GM23338 (cell line): ENCODE measurements around the gene TTF1. TPM values are rescaled to one million over a fixed set of nuclear protein-coding genes. Genes with fewer than 3 reads are reported as not detected.

ENCODE experiments used
- ATAC-seq: fragments of 200-7000 bp; cut with Tn5 transposase; 3 replicates; pipeline ENCODE4 v1.9.1; 2020
- DNase-seq: peaks from one replicate; pipeline ENCODE4 v3.0.0-alpha.2; 2015; ENCODE audit warnings: low spot score
- H2AFZ ChIP-seq: fragments of 200-600 bp; sonication (generic); 2 replicates; pipeline ENCODE4 v1.8.0; 2016; ENCODE audit warnings: antibody characterized with exemption, mild to moderate bottlenecking, moderate library complexity
- H3F3A ChIP-seq: fragments of 200-600 bp; sonication (generic); replicated peaks from 2 replicates; pipeline ENCODE4 v1.8.0; 2017; ENCODE audit warnings: antibody characterized with exemption, mixed run types, low read depth
- H3K27ac ChIP-seq: fragments of 200-600 bp; sonication (generic); 2 replicates; pipeline ENCODE4 v1.6.1; 2016; ENCODE audit warnings: low read depth
- H3K27me3 ChIP-seq: fragments of 200-600 bp; sonication (generic); 2 replicates; pipeline ENCODE4 v1.8.0; 2016; ENCODE audit warnings: mild to moderate bottlenecking, mixed run types, moderate library complexity; ENCODE audit not compliant: insufficient read depth
- H3K36me3 ChIP-seq: fragments of 200-600 bp; sonication (generic); 2 replicates; pipeline ENCODE4 v1.8.0; 2016; ENCODE audit warnings: mild to moderate bottlenecking; ENCODE audit not compliant: insufficient read depth
- H3K4me1 ChIP-seq: fragments of 200-600 bp; sonication (generic); 2 replicates; pipeline ENCODE4 v1.8.0; 2016; ENCODE audit warnings: mild to moderate bottlenecking, moderate library complexity; ENCODE audit not compliant: insufficient read depth
- H3K4me2 ChIP-seq: fragments of 200-600 bp; sonication (generic); 2 replicates; pipeline ENCODE4 v1.7.1; 2017; ENCODE audit warnings: mixed run types
- H3K4me3 ChIP-seq: fragments of 200-600 bp; sonication (generic); 2 replicates; pipeline ENCODE4 v1.6.1; 2016; ENCODE audit warnings: mixed run types
- H3K79me2 ChIP-seq: fragments of 200-600 bp; sonication (generic); replicated peaks from 2 replicates; pipeline ENCODE4 v1.8.0; 2017; ENCODE audit warnings: mild to moderate bottlenecking; ENCODE audit not compliant: insufficient read depth
- H3K9me2 ChIP-seq: fragments of 200-600 bp; sonication (generic); 2 replicates; pipeline ENCODE4 v1.8.0; 2017; ENCODE audit not compliant: insufficient read depth
- H4K20me1 ChIP-seq: fragments of 200-600 bp; sonication (generic); replicated peaks from 2 replicates; pipeline ENCODE4 v1.8.0; 2017; ENCODE audit warnings: mild to moderate bottlenecking; ENCODE audit not compliant: insufficient read depth
- H3K27ac Mint-ChIP-seq: 2 replicates; pipeline ENCODE4 v1.8.0; 2020; ENCODE audit warnings: inconsistent platforms, mild to moderate bottlenecking, moderate library complexity, mixed read lengths
- H3K27me3 Mint-ChIP-seq: 3 replicates; pipeline ENCODE4 v1.8.0; 2022; ENCODE audit warnings: low read depth, mild to moderate bottlenecking, moderate library complexity, mixed read lengths, inconsistent platforms; ENCODE audit not compliant: insufficient read depth, poor library complexity
- H3K36me3 Mint-ChIP-seq: 3 replicates; pipeline ENCODE4 v1.8.0; 2021; ENCODE audit warnings: low read depth, mild to moderate bottlenecking, inconsistent platforms, moderate library complexity, mixed read lengths
- H3K4me1 Mint-ChIP-seq: 3 replicates; pipeline ENCODE4 v1.8.0; 2020; ENCODE audit warnings: mild to moderate bottlenecking, inconsistent platforms, mixed read lengths
- H3K4me3 Mint-ChIP-seq: 3 replicates; pipeline ENCODE4 v1.8.0; 2021; ENCODE audit warnings: moderate library complexity, mild to moderate bottlenecking, inconsistent platforms, mixed read lengths
- H3K9me3 Mint-ChIP-seq: 3 replicates; pipeline ENCODE4 v1.8.0; 2020; ENCODE audit warnings: moderate library complexity, mild to moderate bottlenecking, inconsistent platforms, mixed read lengths
- CREB1 ChIP-seq: fragments of 250-450 bp; sonication (Bioruptor Pico); IDR thresholded peaks from 2 replicates; pipeline ENCODE4 v1.5.0; 2020; ENCODE audit warnings: low read depth, mild to moderate bottlenecking, moderate library complexity
- ETS1 ChIP-seq: IDR thresholded peaks from 2 replicates; pipeline ENCODE4 v1.6.1; 2016; ENCODE audit warnings: antibody characterized with exemption
- EZH2phosphoT487 ChIP-seq: fragments of 200-600 bp; sonication (generic); IDR thresholded peaks from one replicate; pipeline ENCODE4 v1.8.1; 2018; ENCODE audit warnings: antibody characterized with exemption; ENCODE audit not compliant: unreplicated experiment
- NANOG ChIP-seq: IDR thresholded peaks from 2 replicates; pipeline ENCODE4 v1.6.1; 2016; ENCODE audit warnings: antibody characterized with exemption, borderline replicate concordance
- POLR2AphosphoS5 ChIP-seq: IDR thresholded peaks from 2 replicates; pipeline ENCODE4 v1.6.1; 2016; ENCODE audit warnings: antibody characterized with exemption, low read depth
- STAT1 ChIP-seq: IDR thresholded peaks from one replicate; pipeline ENCODE4 v1.6.1; 2016; ENCODE audit warnings: antibody characterized with exemption; ENCODE audit not compliant: unreplicated experiment
- ZNF114 ChIP-seq: fragments of 250-450 bp; sonication (Bioruptor Pico); IDR thresholded peaks from 2 replicates; pipeline ENCODE4 v1.5.0; 2020; ENCODE audit warnings: mild to moderate bottlenecking, moderate library complexity
- ZNF462 ChIP-seq: fragments of 250-450 bp; sonication (Bioruptor Pico); IDR thresholded peaks from 2 replicates; pipeline ENCODE4 v1.5.0; 2020; ENCODE audit warnings: mild to moderate bottlenecking, moderate library complexity
- polyA plus RNA-seq: library from polyadenylated mRNA; unstranded; fragments of >200 nt; fragmentation: Nextera tagmentation; extraction: Ambion mirVana; gene quantifications from 2 replicates; pipeline ENCODE4 v1.2.1, GENCODE V29; 2016
- total RNA-seq: library from RNA; depleted of rRNA; stranded (reverse); fragments of >200 nt; shearing (Covaris generic); gene quantifications from 2 replicates; pipeline ENCODE4 v1.2.3, GENCODE V29; 2014

The TTF1 gene
- total and polyA plus RNA-seq, 2 experiments from 2014 or later: 14.9 to 25.0 TPM

- DNase-seq (no peak), ATAC-seq (peak; percentile 82)
- Histone ChIP-seq H3K4me1 (peaks cover 8% of the 10 kb centered on the region), H3K27ac (no peak overlapping the region), H3K4me3 (no peak overlapping the region), H4K20me1 (no peaks in the 10 kb centered on the region; the same call in 1 of the 2 replicates), H3K79me2 (no peaks in the 10 kb centered on the region), H3K36me3 (no peaks in the 10 kb centered on the region), H3K27me3 (no peaks in the 10 kb centered on the region), H3K4me2 (no peak overlapping the region), H3F3A (no peaks in the 10 kb centered on the region), H2AFZ (peak overlapping the region; percentile 75; the same call in 1 of the 2 replicates), H3K9me2 (no peaks in the 10 kb centered on the region)
- 0 out of 2 replicates have a peak overlapping the region, but pooled peaks have one; percentile 26 for H3K27ac Mint-ChIP-seq
- no peaks in the 10 kb centered on the region for H3K27me3 Mint-ChIP-seq
- H3K36me3 Mint-ChIP-seq: no peaks in the 10 kb centered on the region
- H3K9me3 Mint-ChIP-seq: no peaks in the 10 kb centered on the region
- H3K4me3 Mint-ChIP-seq: no peak overlapping the region
- peaks cover 19% of the 10 kb centered on the region for H3K4me1 Mint-ChIP-seq
- TF ChIP-seq POLR2AphosphoS5 (no peak), EZH2phosphoT487 (no peak), STAT1 (no peak), CREB1 (no peak), ZNF462 (CRISPR knock-in tag) (no peak), ZNF114 (CRISPR knock-in tag) (no peak), ETS1 (no peak), NANOG (no peak)
Measured at GRCh38 chr9:132441404-132441803, 34.8 kb upstream of the TTF1 start.
